Measurements from ENCODE around the gene NCCRP1.

GRCh38 chr19:39211731-39212374 lies 15.1 kb downstream of the NCCRP1 start:
- TF ChIP-seq EP300 (IDR thresholded peaks at IDR 0.05): no peak
- TF ChIP-seq CTCF (IDR thresholded peaks at IDR 0.05): no peak

All from esophagus muscularis mucosa (tissue), 3 donors.